K562 (cell line): ENCODE results near the gene RNGTT.

Experiments used
- CREM ChIP-seq: IDR thresholded peaks from 2 replicates; pipeline ENCODE4 v1.6.1; 2014; ENCODE audit warnings: antibody characterized with exemption, low read depth
- CTCF ChIP-seq, 3 experiments: IDR thresholded peaks in 2 of 3; conservative IDR thresholded peaks in 1 of 3; 2 replicates each; pipeline ENCODE4 v1.5.1; 2011 to 2012; ENCODE audit warnings: low read length in 3 of 3, mild to moderate bottlenecking in 3 of 3, control low read depth in 2 of 3, improper control_type of control experiment in 1 of 3, inconsistent platforms in 1 of 3, low read depth in 1 of 3, mixed read lengths in 1 of 3, moderate library complexity in 1 of 3; ENCODE audit not compliant: insufficient read depth in 2 of 3
- DNMT1 ChIP-seq: fragments of 450-650 bp; IDR thresholded peaks from 2 replicates; pipeline ENCODE4 v1.6.1; 2016; ENCODE audit warnings: antibody characterized with exemption, mild to moderate bottlenecking
- EP300 ChIP-seq: IDR thresholded peaks from 2 replicates; pipeline ENCODE4 v1.6.1; 2012; ENCODE audit warnings: low read length, improper control_type of control experiment
- HDAC6 ChIP-seq: IDR thresholded peaks from 2 replicates; pipeline ENCODE4 v1.6.1; 2012; ENCODE audit warnings: low read depth, mild to moderate bottlenecking, control low read depth, inconsistent platforms, low read length, moderate library complexity
- MEIS2 ChIP-seq: fragments of 450-650 bp; IDR thresholded peaks from 2 replicates; pipeline ENCODE4 v1.6.1; 2014; ENCODE audit warnings: mild to moderate bottlenecking; ENCODE audit not compliant: partially characterized antibody
- MYC ChIP-seq, 2 experiments: fragments of 250-450 bp in 1 of 2; sonication (Bioruptor Pico) in 1 of 2; IDR thresholded peaks; 2 replicates each; pipeline versions ENCODE4 v1.5.1 to v1.6.1; 2012 to 2021; ENCODE audit warnings: low read depth in 2 of 2, borderline replicate concordance in 1 of 2, improper control_type of control experiment in 1 of 2, low read length in 1 of 2, mild to moderate bottlenecking in 1 of 2, moderate library complexity in 1 of 2
- PHF8 ChIP-seq: fragments of 200-600 bp; sonication (generic); IDR thresholded peaks from 2 replicates; pipeline ENCODE4 v1.6.1; 2012; ENCODE audit warnings: mixed run types, mild to moderate bottlenecking, inconsistent platforms, low read length, moderate library complexity, borderline replicate concordance
- POLR2A ChIP-seq: fragments of 450-650 bp; conservative IDR thresholded peaks from 2 replicates; pipeline ENCODE4 v1.6.1; 2016
- TAF1 ChIP-seq: IDR thresholded peaks from 2 replicates; pipeline ENCODE4 v1.6.1; 2011; ENCODE audit warnings: mild to moderate bottlenecking, low read length, moderate library complexity; ENCODE audit not compliant: insufficient read depth, control insufficient read depth, severe bottlenecking; ENCODE audit errors: extremely low read depth
- THAP7 ChIP-seq: fragments of 250-450 bp; sonication (Bioruptor Pico); IDR thresholded peaks from 2 replicates; pipeline ENCODE4 v1.5.0; 2021
- ZNF124 ChIP-seq: sonication (generic); formaldehyde crosslinking; IDR thresholded peaks from 2 replicates; pipeline ENCODE4 v1.8.1; 2022; ENCODE audit warnings: missing genetic modification reagents
- ZNF592 ChIP-seq: fragments of 450-650 bp; IDR thresholded peaks from 2 replicates; pipeline ENCODE4 v1.6.1; 2017; ENCODE audit warnings: antibody characterized with exemption, mild to moderate bottlenecking

GRCh38 chr6:88908598-88909548 is 54.5 kb downstream of the RNGTT start:
- TF ChIP-seq DNMT1 (no peak), CTCF (IDR thresholded peaks at IDR 0.05 in 2 of 3, conservative IDR thresholded peaks at IDR 0.05 in 1 of 3; ENCODE audit: insufficient read depth in 2 of 3, low read depth in 1 of 3, low read length in 3 of 3) (no peak), EP300 (no peak), POLR2A (no peak), ZNF592 (no peak), MEIS2 (no peak), MYC (IDR thresholded peaks at IDR 0.05; ENCODE audit: low read depth, low read length) (no peak), MYC (CRISPR knock-in tag; IDR thresholded peaks at IDR 0.05; ENCODE audit: borderline replicate concordance, low read depth) (no peak), THAP7 (CRISPR knock-in tag) (no peak), ZNF124 (CRISPR knock-in tag) (no peak), TAF1 (no peak), CREM (no peak), PHF8 (no peak), HDAC6 (no peak)
